GM10248 (cell line): ENCODE measurements around the gene MEX3A.

ENCODE experiments used
- CTCF ChIA-PET: fragments of 300-600 bp; sonication (Branson Sonifier 250); formaldehyde crosslinking; extraction: SDS; loops from one replicate; lab custom pipeline; 2021; ENCODE audit warnings: antibody characterized with exemption; lab: Yijun Ruan, JAX
- POLR2A ChIA-PET: fragments of 350-650 bp; sonication (Branson Sonifier 250); formaldehyde crosslinking; extraction: SDS; loops from one replicate; lab custom pipeline; 2020; ENCODE audit warnings: antibody characterized with exemption; lab: Yijun Ruan, JAX
- DNase-seq: peaks from one replicate; pipeline ENCODE4 v3.0.0; 2012; ENCODE audit errors: extremely low spot score
- CTCF ChIP-seq: IDR thresholded peaks from 2 replicates; pipeline ENCODE4 v1.5.1; 2012; ENCODE audit warnings: mild to moderate bottlenecking, low read depth; ENCODE audit errors: extremely low read depth, missing control alignments, control extremely low read depth

MEX3A gene

GRCh38 chr1:156070548-156070947, 11.7 kb downstream of the MEX3A start:
- TF ChIP-seq CTCF: no peak
- CTCF ChIA-PET: no interaction called here
- no peak for DNase-seq
- POLR2A ChIA-PET: no interaction called here

GRCh38 chr1:156069490-156070455, 12.5 kb downstream of the MEX3A start:
- ChIA-PET POLR2A (no interaction called here), CTCF (interaction anchor here (1.0 kb wide), 1 partner anchor 27 kb away, joined by 3 read pairs; no protein-coding TSS in a partner anchor)
- DNase-seq: no peak
- no peak for TF ChIP-seq CTCF

GRCh38 chr1:156067262-156067661, 15.0 kb downstream of the MEX3A start:
- CTCF ChIA-PET: interaction anchor here (0.7 to 3.2 kb wide), 33 partner anchors 10 to 860 kb away, joined by 3 to 27 read pairs (median 6); partner anchors contain the start of genes KHDC4, LAMTOR2, MEX3A and SEMA4A
- TF ChIP-seq CTCF: no peak
- DNase-seq: no peak
- POLR2A ChIA-PET: interaction anchor here (0.6 kb wide), 1 partner anchor 792 kb away, joined by 4 read pairs; no protein-coding TSS in a partner anchor

GRCh38 chr1:156065871-156066270, 16.4 kb downstream of the MEX3A start:
- TF ChIP-seq CTCF: no peak
- ChIA-PET CTCF (interaction anchor here (0.7 to 3.5 kb wide), 56 partner anchors 8 to 815 kb away, joined by 3 to 27 read pairs (median 4); partner anchors contain the start of genes KHDC4, LAMTOR2, MEX3A and SSR2), POLR2A (interaction anchor here (0.5 kb wide), 1 partner anchor 50 kb away, joined by 3 read pairs; no protein-coding TSS in a partner anchor)
- DNase-seq: no peak

- CTCF ChIA-PET: interaction anchor here (0.9 to 3.5 kb wide), 25 partner anchors 8 to 815 kb away, joined by 3 to 27 read pairs (median 6); partner anchors contain the start of genes KHDC4, LAMTOR2, MEX3A and SSR2
- POLR2A ChIA-PET: interaction anchor here (1.0 kb wide), 1 partner anchor 133 kb away, joined by 3 read pairs; no protein-coding TSS in a partner anchor
- TF ChIP-seq CTCF: no peak
- no peak for DNase-seq
Measured at GRCh38 chr1:156065212-156065611, 17.1 kb downstream of the MEX3A start.

- no peak for DNase-seq
- ChIA-PET POLR2A (interaction anchor here (1.0 kb wide), 1 partner anchor 132 kb away, joined by 3 read pairs; no protein-coding TSS in a partner anchor), CTCF (interaction anchor here (0.9 to 3.5 kb wide), 16 partner anchors 8 to 147 kb away, joined by 3 to 27 read pairs (median 5); partner anchors contain the start of genes KHDC4, LAMTOR2 and UBQLN4)
- no peak for TF ChIP-seq CTCF
Measured at GRCh38 chr1:156064615-156065014, 17.6 kb downstream of the MEX3A start.
